ENCODE results near the gene ALDH9A1.

DNA sequence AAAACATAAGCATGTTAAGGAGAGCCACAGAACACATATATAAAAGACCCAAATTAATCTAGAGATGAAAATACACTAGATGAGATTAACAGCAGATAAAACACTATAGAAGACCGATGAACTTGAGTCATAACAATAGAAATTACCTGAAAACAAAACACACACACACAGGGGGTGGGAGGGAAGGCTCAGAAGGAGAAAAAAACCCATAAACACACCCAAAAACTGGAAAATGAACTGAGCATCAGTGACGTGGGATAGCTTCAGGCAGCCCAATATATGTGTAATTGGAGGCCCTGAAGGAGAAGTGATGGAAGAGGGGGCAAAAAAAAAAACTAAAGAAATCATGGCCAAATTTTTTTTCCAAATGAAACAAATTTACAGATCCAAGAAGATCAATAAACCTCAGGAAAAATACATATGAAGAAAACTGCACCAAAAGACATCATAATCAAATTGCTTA lies 11.4 kb downstream of the ALDH9A1 start:
- TF ChIP-seq EZH2 (IDR thresholded peaks at IDR 0.05; ENCODE audit: insufficient read depth, poor library complexity, severe bottlenecking) (no peak), EZH2phosphoT487 (IDR thresholded peaks at IDR 0.05; ENCODE audit: insufficient read depth, low read depth) (no peak)
